GM12878 (cell line): ENCODE measurements around the gene SATB2. TPM values are rescaled to one million over a fixed set of nuclear protein-coding genes. Genes with fewer than 3 reads are reported as not detected.

ENCODE experiments used
- ATAC-seq: fragments of 200-7000 bp; cut with Tn5 transposase; 3 replicates; pipeline ENCODE4 v1.9.1; 2020; ENCODE audit warnings: mild to moderate bottlenecking, moderate library complexity
- BruUV-seq: library from RNA; stranded (reverse); fragments of 400-500 nt; replicated peaks from 2 replicates; lab custom pipeline; 2021; lab: Mats Ljungman, UMichigan
- CTCF ChIA-PET: fragments of 300-600 bp; sonication (Branson Sonifier 250); formaldehyde crosslinking; extraction: SDS; loops from one replicate; lab custom pipeline; 2021; ENCODE audit warnings: inconsistent platforms; lab: Yijun Ruan, JAX
- POLR2A ChIA-PET: fragments of 350-600 bp; formaldehyde crosslinking; extraction: SDS; loops from one replicate; lab custom pipeline; 2021; ENCODE audit warnings: inconsistent platforms; lab: Charles Lee
- RAD21 ChIA-PET: fragments of 300-600 bp; sonication (Branson Sonifier 250); formaldehyde crosslinking; loops from one replicate; lab custom pipeline; 2023; ENCODE audit warnings: antibody characterized with exemption; ENCODE audit not compliant: unreplicated experiment; lab: Charles Lee
- SMC1A ChIA-PET: fragments of 300-600 bp; sonication (Branson Sonifier 250); formaldehyde crosslinking; loops from one replicate; lab custom pipeline; 2023; ENCODE audit not compliant: unreplicated experiment, uncharacterized antibody; lab: Charles Lee
- DNase-seq: peaks from one replicate; pipeline ENCODE4 v3.0.0-alpha.2; 2011; ENCODE audit warnings: low read depth, low spot score
- FAIRE-seq: peaks from 3 replicates; lab custom pipeline; 2011; peaks lifted over from hg19 to GRCh38; lab: Jason Lieb, UNC
- H2AFZ ChIP-seq: 2 replicates; pipeline ENCODE4 v1.6.0; 2011; ENCODE audit warnings: low read depth, low read length, control low read depth; ENCODE audit not compliant: control insufficient read depth
- H3K27ac ChIP-seq: 2 replicates; pipeline ENCODE4 v1.5.1; 2011; ENCODE audit warnings: control low read depth; ENCODE audit not compliant: control insufficient read depth, insufficient read depth
- H3K27me3 ChIP-seq, 2 experiments: replicated peaks in 1 of 2; 2 replicates each; pipeline versions ENCODE4 v1.6.0 to v1.6.1; 2011; ENCODE audit warnings: low read length in 1 of 2; ENCODE audit not compliant: control insufficient read depth in 2 of 2, insufficient read depth in 2 of 2
- H3K36me3 ChIP-seq, 2 experiments: 2 replicates each; pipeline ENCODE4 v1.5.1; 2011; ENCODE audit warnings: low read length in 1 of 2; ENCODE audit not compliant: control insufficient read depth in 2 of 2, insufficient read depth in 2 of 2
- H3K4me1 ChIP-seq: 2 replicates; pipeline ENCODE4 v1.6.1; 2011; ENCODE audit warnings: mild to moderate bottlenecking, low read length, moderate library complexity, mixed read lengths; ENCODE audit not compliant: control insufficient read depth, insufficient read depth
- H3K4me2 ChIP-seq: 2 replicates; pipeline ENCODE4 v1.6.0; 2011; ENCODE audit warnings: control low read depth; ENCODE audit not compliant: control insufficient read depth, insufficient read depth
- H3K4me3 ChIP-seq: fragments of 200-600 bp; sonication (generic); 2 replicates; pipeline ENCODE4 v1.5.1; 2016
- H3K79me2 ChIP-seq: 2 replicates; pipeline ENCODE4 v1.6.0; 2011; ENCODE audit warnings: low read length; ENCODE audit not compliant: control insufficient read depth, insufficient read depth
- H3K9ac ChIP-seq: 2 replicates; pipeline ENCODE4 v1.8.0; 2011; ENCODE audit warnings: low read length, control low read depth, mixed read lengths; ENCODE audit not compliant: control insufficient read depth, insufficient read depth
- H3K9me3 ChIP-seq: replicated peaks from 3 replicates; pipeline ENCODE4 v1.5.1; 2011; ENCODE audit warnings: mild to moderate bottlenecking, low read length; ENCODE audit not compliant: control insufficient read depth, insufficient read depth
- H4K20me1 ChIP-seq: 2 replicates; pipeline ENCODE4 v1.6.0; 2011; ENCODE audit not compliant: control insufficient read depth, insufficient read depth
- BHLHE40 ChIP-seq, 2 experiments: fragments of 450-650 bp in 1 of 2; IDR thresholded peaks; 2 replicates each; pipeline ENCODE4 v1.6.1; 2011 to 2017; ENCODE audit warnings: low read depth in 2 of 2, borderline replicate concordance in 1 of 2, improper control_type of control experiment in 1 of 2, low read length in 1 of 2, mild to moderate bottlenecking in 1 of 2
- CBX3 ChIP-seq: fragments of 200-600 bp; sonication (generic); IDR thresholded peaks from 2 replicates; pipeline ENCODE4 v1.6.1; 2016; ENCODE audit warnings: low read depth, borderline replicate concordance
- FOXK2 ChIP-seq: fragments of 450-650 bp; IDR thresholded peaks from 2 replicates; pipeline ENCODE4 v1.6.1; 2017; ENCODE audit warnings: mild to moderate bottlenecking, moderate library complexity
- HSF1 ChIP-seq: fragments of 150-350 bp; IDR thresholded peaks from 2 replicates; pipeline ENCODE4 v1.6.1; 2014; ENCODE audit warnings: mild to moderate bottlenecking, low read depth, low read length
- MEF2A ChIP-seq: IDR thresholded peaks from 2 replicates; pipeline ENCODE4 v1.6.1; 2011; ENCODE audit warnings: low read depth, mild to moderate bottlenecking, low read length, moderate library complexity; ENCODE audit not compliant: insufficient read depth
- PAX8 ChIP-seq: fragments of 450-650 bp; IDR thresholded peaks from 2 replicates; pipeline ENCODE4 v1.6.1; 2017; ENCODE audit warnings: mild to moderate bottlenecking, moderate library complexity
- TARDBP ChIP-seq: IDR thresholded peaks from 2 replicates; pipeline ENCODE4 v1.6.1; 2016; ENCODE audit warnings: borderline replicate concordance
- ZNF24 ChIP-seq: fragments of 450-650 bp; IDR thresholded peaks from 2 replicates; pipeline ENCODE4 v1.6.1; 2017; ENCODE audit warnings: antibody characterized with exemption, mild to moderate bottlenecking
- WGBS: methylation state at CpG from one replicate; pipeline ENCODE4 v1.1.6; 2016; ENCODE audit warnings: low lambda C conversion rate; ENCODE audit not compliant: insufficient replicate concordance, insufficient coverage; ENCODE audit errors: missing lambda C conversion rate; 5-methylcytosine and 5-hydroxymethylcytosine counted together
- in situ Hi-C: fragments of 300-500 bp; cut with MboI; formaldehyde crosslinking; loops from 9 replicates; pipeline ENCODE4 v1.14.3; 2018; ENCODE audit warnings: mixed read lengths
- intact Hi-C: fragments of 100-400 bp; cut with micrococcal nuclease; formaldehyde crosslinking; loops from one replicate; pipeline ENCODE4 v1.14.2; 2022; ENCODE audit not compliant: unreplicated experiment
- polyA plus RNA-seq, 11 experiments: library from polyadenylated mRNA; depleted of rRNA in 4 of 11; unstranded in 6 of 11; stranded (reverse) in 5 of 11; fragments of >200 nt; fragmentation: Nextera tagmentation in 4 of 11; fragmentation: Illumina TruSeq in 1 of 11; extraction: Ambion mirVana in 4 of 11; extraction: Trizol in 1 of 11; gene quantifications; 1 replicate in 1 of 11; 2 replicates in 10 of 11; pipeline versions ENCODE4 v1.2.1 to v1.2.3, GENCODE V29; 2011 to 2016; ENCODE audit warnings: inconsistent platforms in 2 of 11, missing spikeins in 2 of 11, low read depth in 1 of 11
- total RNA-seq, 4 experiments: library from RNA; depleted of rRNA in 3 of 4; stranded (reverse); fragments of >200 nt in 3 of 4; fragmentation: Illumina TruSeq in 1 of 4; extraction: Trizol in 1 of 4; gene quantifications; 2 replicates each; pipeline versions ENCODE4 v1.2.1 to v1.2.3, GENCODE V29; 2013 to 2021

The SATB2 gene
- total and polyA plus RNA-seq, 10 of the 15 experiments (the other 5 are each of a cell fraction or from before 2014, with no cell fraction given), result 0.03 to 0.56 (median 0.08) TPM; not detected in 3

- ChIA-PET CTCF (interaction anchor here (1.3 kb wide), 1 partner anchor 1186 kb away, joined by 3 read pairs; no protein-coding TSS in a partner anchor), SMC1A (interaction anchor here (0.7 to 1.0 kb wide), 2 partner anchors 72 to 103 kb away, joined by 3 read pairs; no protein-coding TSS in a partner anchor), POLR2A (no interaction called here), RAD21 (no interaction called here)
- ATAC-seq (no peak), DNase-seq (no peak), FAIRE-seq (no peak)
- WGBS, result 31% methylated on average over 4 of the region's 4 CpGs
- Histone ChIP-seq H4K20me1 (no peaks in the 10 kb centered on the region), H3K9ac (no peak overlapping the region), H3K27me3 (no peaks in the 10 kb centered on the region; a peak in 1 of 4 replicates), H3K4me1 (no peaks in the 10 kb centered on the region), H3K36me3 (no peaks in the 10 kb centered on the region), H3K79me2 (no peaks in the 10 kb centered on the region), H3K27ac (no peak overlapping the region), H2AFZ (no peak overlapping the region), H3K4me3 (no peak overlapping the region), H3K4me2 (no peak overlapping the region), H3K9me3 (no peaks in the 10 kb centered on the region)
- intact Hi-C loops, result no loop called here
- TF ChIP-seq MEF2A (no peak), HSF1 (no peak), TARDBP (no peak), BHLHE40 (IDR thresholded peaks at IDR 0.05; ENCODE audit: borderline replicate concordance in 1 of 2, low read depth in 2 of 2, low read length in 1 of 2) (no peak), PAX8 (no peak), ZNF24 (no peak), CBX3 (no peak), FOXK2 (no peak)
- in situ Hi-C loops, result no loop called here
- no TSS peak for BruUV-seq
Observed at GRCh38 chr2:199409759-199410529, 47.8 kb downstream of the SATB2 start.
